Measurements from ENCODE around the gene ICAM4. TPM values are rescaled to one million over a fixed set of nuclear protein-coding genes. Genes with fewer than 3 reads are reported as not detected.
"Not testable (repeated sequence)": the region's sequence is repeated elsewhere in the genome, so short reads cannot be mapped to it uniquely, and the experiment has no call there.

The ICAM4 gene
- total RNA-seq (2021; fragmentation: NEBNext Ultra II Directional; extraction: Animal tissue kit (Norgen Biotek cat#: 25700)): 1 to 10 TPM in 1 of 6 experiments, under 1 TPM in 5; 0.19 to 1.0 (median 0.74) TPM
- long read RNA-seq: 0 reads

- no peak for TF ChIP-seq CTCF (IDR thresholded peaks at IDR 0.05)
- Mint-ChIP-seq H3K27ac (no peak within 1 kb of the TSS), H3K4me1 (ENCODE audit: low read depth) (peaks cover 34% of the 10 kb centered on the region), H3K9me3 (no peaks in the 10 kb centered on the region), H3K36me3 (ENCODE audit: low read depth) (peaks cover 6% of the 10 kb centered on the region), H3K4me3 (no peak within 1 kb of the TSS), H3K27me3 (ENCODE audit: insufficient read depth) (peaks cover 8% of the 10 kb centered on the region)
- DNase-seq: no peak
These were observed at the start of gene ICAM4 for GRCh38 chr19:10286803-10287737. Gene ICAM4 (plus strand): TSS chr19:10286955. CDS start chr19:10287013, 58 bp downstream.

DNA sequence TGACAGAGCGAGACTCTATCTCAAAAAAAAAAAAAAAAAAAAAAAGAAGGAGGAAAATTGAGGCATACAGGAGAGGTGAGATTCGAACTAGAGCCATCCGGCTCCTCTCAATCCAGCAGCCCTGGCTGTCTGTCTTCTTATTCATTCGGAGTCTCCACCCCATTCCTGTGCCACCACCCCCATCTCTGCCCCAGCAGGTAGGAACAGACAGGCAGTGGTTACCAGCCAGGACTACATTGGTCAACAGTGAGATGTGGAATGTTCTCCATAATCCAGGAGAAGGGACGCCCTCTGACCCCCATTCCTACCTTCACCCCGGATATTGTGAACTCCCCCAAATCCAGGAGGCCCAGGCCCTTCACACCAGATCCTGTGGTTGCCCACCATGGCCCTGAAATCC, 49.1 kb upstream of the ICAM4 start:
- Mint-ChIP-seq H3K4me3 (no peak overlapping the region), H3K36me3 (ENCODE audit: low read depth) (no peaks in the 10 kb centered on the region), H3K4me1 (ENCODE audit: low read depth) (peaks cover 10% of the 10 kb centered on the region), H3K27me3 (ENCODE audit: insufficient read depth) (no peaks in the 10 kb centered on the region; the same call in 1 of the 2 replicates), H3K27ac (no peak overlapping the region), H3K9me3 (no peaks in the 10 kb centered on the region)
- no peak for DNase-seq
- no peak for TF ChIP-seq CTCF (IDR thresholded peaks at IDR 0.05)

- no peak for TF ChIP-seq CTCF (IDR thresholded peaks at IDR 0.05)
- peak; percentile 25 for DNase-seq
- Mint-ChIP-seq H3K27ac (no peak overlapping the region), H3K27me3 (ENCODE audit: insufficient read depth) (no peaks in the 10 kb centered on the region; the same call in 1 of the 2 replicates), H3K4me1 (ENCODE audit: low read depth) (peaks cover 9% of the 10 kb centered on the region), H3K9me3 (no peaks in the 10 kb centered on the region), H3K36me3 (ENCODE audit: low read depth) (no peaks in the 10 kb centered on the region), H3K4me3 (no peak overlapping the region)
These were observed 48.5 kb upstream of the ICAM4 start for GRCh38 chr19:10238172-10238783.

GRCh38 chr19:10241826-10242449, 44.8 kb upstream of the ICAM4 start:
- not testable (repeated sequence) for DNase-seq; H3K27me3 Mint-ChIP-seq (ENCODE audit: insufficient read depth)
- peaks cover 28% of the 10 kb centered on the region for H3K4me1 Mint-ChIP-seq (ENCODE audit: low read depth)

DNA sequence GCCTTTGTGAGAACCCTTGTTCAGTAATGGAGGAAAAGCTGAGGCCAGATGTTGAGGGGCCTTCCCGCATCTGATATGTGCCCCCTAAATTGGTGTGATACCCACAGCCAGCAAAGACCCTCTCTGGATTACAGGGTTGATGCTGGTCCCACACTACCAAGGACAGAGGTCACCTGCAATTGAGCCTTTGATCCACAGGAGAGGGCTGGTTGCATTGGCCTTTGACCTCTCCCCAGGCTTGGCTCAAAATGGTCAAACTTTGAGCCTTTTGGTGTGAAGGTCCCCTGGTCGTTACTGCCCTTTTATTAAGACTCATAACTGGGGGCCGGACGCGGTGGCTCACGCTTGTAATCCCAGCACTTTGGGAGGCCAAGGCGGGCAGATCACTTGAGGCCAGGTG, 43.1 kb upstream of the ICAM4 start:
- H3K27me3 Mint-ChIP-seq (ENCODE audit: insufficient read depth): no peaks in the 10 kb centered on the region; the same call in 1 of the 2 replicates
- no peaks in the 10 kb centered on the region for H3K36me3 Mint-ChIP-seq (ENCODE audit: low read depth)
- H3K4me3 Mint-ChIP-seq: no peak overlapping the region
- no peaks in the 10 kb centered on the region for H3K9me3 Mint-ChIP-seq
- no peak for DNase-seq
- no peak overlapping the region for H3K27ac Mint-ChIP-seq
- H3K4me1 Mint-ChIP-seq (ENCODE audit: low read depth): peaks cover 20% of the 10 kb centered on the region
- no peak for TF ChIP-seq CTCF (IDR thresholded peaks at IDR 0.05)

More at GRCh38 chr19:10241826-10242449, 44.8 kb upstream of the ICAM4 start:
- H3K9me3 Mint-ChIP-seq; H3K4me3 Mint-ChIP-seq; H3K27ac Mint-ChIP-seq; H3K36me3 Mint-ChIP-seq (ENCODE audit: low read depth): not testable (repeated sequence)
